T-cell (primary cell): ENCODE data around the gene MLLT6. TPM values are rescaled to one million over a fixed set of nuclear protein-coding genes. Genes with fewer than 3 reads are reported as not detected.

ENCODE experiments used
- ATAC-seq, 4 experiments: fragments of 200-7000 bp in 3 of 4; fragments of 150-1000 bp in 1 of 4; cut with Tn5 transposase; replicated peaks in 1 of 4; 1 replicate in 3 of 4; 2 replicates in 1 of 4; pipeline ENCODE4 v1.10.0; 2021; ENCODE audit warnings: moderate library complexity in 3 of 4, mild to moderate bottlenecking in 2 of 4, moderate number of reproducible peaks in 1 of 4
- CTCF ChIA-PET, 2 donors: fragments of 300-600 bp; sonication (Branson Sonifier 250); formaldehyde crosslinking; loops; one replicate each; lab custom pipeline; 2022; ENCODE audit warnings: antibody characterized with exemption in 2 of 2; lab: Charles Lee
- POLR2A ChIA-PET, 2 donors: fragments of 300-600 bp; sonication (Branson Sonifier 250); formaldehyde crosslinking; loops; one replicate each; lab custom pipeline; 2022; ENCODE audit warnings: antibody characterized with exemption in 2 of 2; lab: Charles Lee
- DNase-seq, 35 experiments: peaks; one replicate each; pipeline versions ENCODE4 v3.0.0 to v3.0.0-alpha.2; 2013 to 2023
- H3K27ac ChIP-seq: one replicate; pipeline ENCODE4 v1.5.1; 2013; ENCODE audit warnings: low read length
- H3K27me3 ChIP-seq, 2 experiments: replicated peaks in 1 of 2; 1 replicate in 1 of 2; 2 replicates in 1 of 2; pipeline versions ENCODE4 v1.6.1 to v1.7.0; 2013; ENCODE audit warnings: low read length in 1 of 2, mixed read lengths in 1 of 2; ENCODE audit not compliant: control insufficient read depth in 2 of 2, insufficient read depth in 2 of 2; ENCODE audit errors: extremely low read depth in 1 of 2
- H3K36me3 ChIP-seq, 2 donors: 1 replicate in 1 of 2; 2 replicates in 1 of 2; pipeline versions ENCODE4 v1.6.1 to v1.7.0; 2013; ENCODE audit warnings: low read length in 1 of 2; ENCODE audit not compliant: control insufficient read depth in 2 of 2, insufficient read depth in 1 of 2; ENCODE audit errors: extremely low read depth in 1 of 2
- H3K4me1 ChIP-seq, 2 experiments: 1 replicate in 1 of 2; 2 replicates in 1 of 2; pipeline versions ENCODE4 v1.6.1 to v1.7.0; 2013; ENCODE audit warnings: low read length in 2 of 2, mixed read lengths in 1 of 2; ENCODE audit not compliant: insufficient read depth in 2 of 2, control insufficient read depth in 1 of 2; ENCODE audit errors: extremely low read depth in 1 of 2
- H3K4me3 ChIP-seq, 2 donors: 1 replicate in 1 of 2; 2 replicates in 1 of 2; pipeline versions ENCODE4 v1.5.1 to v1.7.0; 2013; ENCODE audit warnings: mild to moderate bottlenecking in 2 of 2, low read length in 1 of 2, moderate library complexity in 1 of 2; ENCODE audit not compliant: control insufficient read depth in 1 of 2; ENCODE audit errors: extremely low read depth in 1 of 2
- H3K9me3 ChIP-seq: 2 replicates; pipeline ENCODE4 v1.7.0; 2013
- H3K27ac Mint-ChIP-seq, 2 donors: one replicate each; pipeline ENCODE4 v1.8.0; 2020 to 2021; ENCODE audit warnings: mild to moderate bottlenecking in 2 of 2, mixed read lengths in 2 of 2
- H3K27me3 Mint-ChIP-seq, 2 donors: one replicate each; pipeline ENCODE4 v1.8.0; 2021 to 2022; ENCODE audit warnings: mixed read lengths in 2 of 2
- H3K36me3 Mint-ChIP-seq: one replicate; pipeline ENCODE4 v1.8.0; 2021; ENCODE audit warnings: mixed read lengths
- H3K4me1 Mint-ChIP-seq, 3 donors: one replicate each; pipeline ENCODE4 v1.8.0; 2020 to 2022; ENCODE audit warnings: mixed read lengths in 3 of 3, mild to moderate bottlenecking in 1 of 3
- H3K4me3 Mint-ChIP-seq, 3 donors: one replicate each; pipeline ENCODE4 v1.8.0; 2020 to 2022; ENCODE audit warnings: mild to moderate bottlenecking in 3 of 3, mixed read lengths in 3 of 3, moderate library complexity in 3 of 3
- H3K9me3 Mint-ChIP-seq, 3 donors: one replicate each; pipeline ENCODE4 v1.8.0; 2020 to 2022; ENCODE audit warnings: mixed read lengths in 3 of 3
- WGBS: methylation state at CpG from one replicate; pipeline ENCODE4 v1.1.5; 2013; ENCODE audit warnings: missing lambda C conversion rate; ENCODE audit not compliant: insufficient coverage; 5-methylcytosine and 5-hydroxymethylcytosine counted together
- total RNA-seq, 35 experiments: library from RNA in 6 of 35; stranded (reverse) in 6 of 35; fragments of 120-200 nt in 1 of 35; gene quantifications; one replicate each; pipeline versions ENCODE4 v1.2.1 to v1.2.4 and lab custom pipeline; 2013 to 2026

The MLLT6 gene
- total RNA-seq, 5 donors from 2014 or later (not counting 1 experiment from before 2014, with no cell fraction given) = 412 to 506 (median 480) TPM

- no peaks in the 10 kb centered on the region for H3K9me3 ChIP-seq
- H3K27me3 Mint-ChIP-seq = no peaks in the 10 kb centered on the region
- H3K27me3 ChIP-seq = no peaks in the 10 kb centered on the region
- no peak for DNase-seq
- no peak overlapping the region for H3K27ac Mint-ChIP-seq
- no peak overlapping the region for H3K4me3 ChIP-seq
- no peak overlapping the region for H3K27ac ChIP-seq
- H3K4me1 Mint-ChIP-seq = peaks cover 11 to 16% (median 13%) of the 10 kb centered on the region in 3 donors
- CTCF ChIA-PET = interaction anchor here in 1 of 2 donors (0.6 kb wide), 1 partner anchor 9 kb away, joined by 4 read pairs; no protein-coding TSS in a partner anchor
- H3K9me3 Mint-ChIP-seq = no peaks in the 10 kb centered on the region
- POLR2A ChIA-PET = interaction anchor here in 1 of 2 donors (0.5 kb wide), 1 partner anchor 29 kb away, joined by 7 read pairs; no protein-coding TSS in a partner anchor
- H3K4me1 ChIP-seq = peaks cover 0 to 4% of the 10 kb centered on the region in 2 experiments
- H3K4me3 Mint-ChIP-seq = no peak overlapping the region
- H3K36me3 ChIP-seq = peaks cover 21 to 81% of the 10 kb centered on the region in 2 donors
- H3K36me3 Mint-ChIP-seq = peaks cover 67% of the 10 kb centered on the region
- ATAC-seq = no peak
- 100% methylated on average over 1 of the region's 3 CpGs for WGBS
Observed at GRCh38 chr17:38762231-38762630, 57.2 kb downstream of the MLLT6 start.

- Histone ChIP-seq H3K4me1 (peaks cover 0 to 3% of the 10 kb centered on the region in 2 experiments), H3K4me3 (no peak overlapping the region), H3K9me3 (no peaks in the 10 kb centered on the region), H3K27me3 (no peaks in the 10 kb centered on the region), H3K36me3 (peaks cover 14 to 90% of the 10 kb centered on the region in 2 donors), H3K27ac (no peak overlapping the region)
- peaks cover 3 to 4% (median 4%) of the 10 kb centered on the region in 3 donors for H3K4me1 Mint-ChIP-seq
- H3K27ac Mint-ChIP-seq = peak overlapping the region in 1 of 2 donors; percentile 28
- peaks cover 72% of the 10 kb centered on the region for H3K36me3 Mint-ChIP-seq
- DNase-seq (no peak), ATAC-seq (no peak)
- WGBS = 97% methylated on average over 5 of the region's 5 CpGs
- H3K4me3 Mint-ChIP-seq = no peak overlapping the region
- H3K9me3 Mint-ChIP-seq = no peaks in the 10 kb centered on the region
- no peaks in the 10 kb centered on the region for H3K27me3 Mint-ChIP-seq
- ChIA-PET CTCF (no interaction called here), POLR2A (no interaction called here)
Observed at GRCh38 chr17:38766341-38766740, 61.3 kb downstream of the MLLT6 start.

- DNase-seq (no peak), ATAC-seq (no peak)
- H3K4me1 Mint-ChIP-seq = no peaks in the 10 kb centered on the region
- peaks cover 10 to 91% of the 10 kb centered on the region in 2 donors for H3K36me3 ChIP-seq
- no peaks in the 10 kb centered on the region for H3K9me3 ChIP-seq
- H3K4me1 ChIP-seq = no peaks in the 10 kb centered on the region
- H3K4me3 ChIP-seq = no peak overlapping the region
- ChIA-PET POLR2A (no interaction called here), CTCF (no interaction called here)
- H3K27ac ChIP-seq = no peak overlapping the region
- H3K27me3 ChIP-seq = no peaks in the 10 kb centered on the region
- 87% methylated on average over 5 of the region's 6 CpGs for WGBS
- H3K4me3 Mint-ChIP-seq = no peak overlapping the region
- H3K36me3 Mint-ChIP-seq = peaks cover 66% of the 10 kb centered on the region
- H3K27me3 Mint-ChIP-seq = no peaks in the 10 kb centered on the region
- no peaks in the 10 kb centered on the region for H3K9me3 Mint-ChIP-seq
- H3K27ac Mint-ChIP-seq = peak overlapping the region in 1 of 2 donors; percentile 34
Observed at GRCh38 chr17:38768417-38768816, 63.3 kb downstream of the MLLT6 start.

GRCh38 chr17:38773258-38773657 is 68.2 kb downstream of the MLLT6 start:
- Histone ChIP-seq H3K4me3 (no peak overlapping the region), H3K36me3 (peaks cover 16 to 82% of the 10 kb centered on the region in 2 donors), H3K9me3 (no peaks in the 10 kb centered on the region), H3K4me1 (no peaks in the 10 kb centered on the region), H3K27me3 (no peaks in the 10 kb centered on the region), H3K27ac (no peak overlapping the region)
- no peaks in the 10 kb centered on the region for H3K9me3 Mint-ChIP-seq
- no peaks in the 10 kb centered on the region for H3K4me1 Mint-ChIP-seq
- H3K4me3 Mint-ChIP-seq = no peak overlapping the region
- ChIA-PET CTCF (no interaction called here), POLR2A (interaction anchor here in 1 of 2 donors (0.5 kb wide), 1 partner anchor 21 kb away, joined by 4 read pairs; no protein-coding TSS in a partner anchor)
- no peak for DNase-seq
- peak overlapping the region in 1 of 2 donors; percentile 16 for H3K27ac Mint-ChIP-seq
- no peaks in the 10 kb centered on the region for H3K27me3 Mint-ChIP-seq
- ATAC-seq = no peak
- H3K36me3 Mint-ChIP-seq = peaks cover 42% of the 10 kb centered on the region

- Mint-ChIP-seq H3K36me3 (peaks cover 39% of the 10 kb centered on the region), H3K27me3 (no peaks in the 10 kb centered on the region), H3K27ac (no peak overlapping the region), H3K4me1 (peaks cover 0 to 2% (median 0%) of the 10 kb centered on the region in 3 donors), H3K4me3 (no peak overlapping the region), H3K9me3 (no peaks in the 10 kb centered on the region)
- CTCF ChIA-PET = no interaction called here
- Histone ChIP-seq H3K9me3 (no peaks in the 10 kb centered on the region), H3K4me1 (no peaks in the 10 kb centered on the region), H3K27me3 (no peaks in the 10 kb centered on the region), H3K36me3 (peaks cover 13 to 86% of the 10 kb centered on the region in 2 donors), H3K27ac (no peak overlapping the region), H3K4me3 (no peak overlapping the region)
- DNase-seq = no peak
- 100% methylated on average over 3 of the region's 7 CpGs for WGBS
- no peak for ATAC-seq
- POLR2A ChIA-PET = no interaction called here
Observed at GRCh38 chr17:38777641-38778250, 72.7 kb downstream of the MLLT6 start.

Other genes starting within 250 kb of the MLLT6 start
- under 1 TPM in 4 of 5 donors, not detected in 1; 0.13 to 0.85 (median 0.28) TPM for gene SRCIN1, start 99.3 kb upstream of the MLLT6 start, total RNA-seq
- 1 to 10 TPM in 1 of 5 donors, under 1 TPM in 4; 0.68 to 1.6 (median 0.90) TPM for gene EPOP, start 30.3 kb upstream of the MLLT6 start, total RNA-seq
- gene CISD3, start 25.1 kb downstream of the MLLT6 start, total RNA-seq = 10 to 100 TPM; 10.7 to 21.5 (median 17.7) TPM
- gene PCGF2, start 43.1 kb downstream of the MLLT6 start, total RNA-seq = under 1 TPM in 3 of 5 donors, not detected in 2; 0.28 to 0.69 (median 0.53) TPM
- 100 to 1,000 TPM in 3 of 5 donors, 10 to 100 TPM in 2; 81.2 to 116 (median 104) TPM for gene PSMB3, start 47.5 kb downstream of the MLLT6 start, total RNA-seq
- 10 to 100 TPM; 36.4 to 60.3 (median 52.6) TPM for gene PIP4K2B, start 94.3 kb downstream of the MLLT6 start, total RNA-seq
- gene CWC25, start 120.0 kb downstream of the MLLT6 start, total RNA-seq = 10 to 100 TPM; 31.5 to 45.8 (median 44.3) TPM
- 1,000 to 10,000 TPM; 1,638 to 2,124 (median 1,743) TPM for gene RPL23, start 148.4 kb downstream of the MLLT6 start, total RNA-seq
- gene LASP1, start 164.8 kb downstream of the MLLT6 start, total RNA-seq = 100 to 1,000 TPM in 4 of 5 donors, 10 to 100 TPM in 1; 97.2 to 157 (median 122) TPM